AG08395 (cell line): Measurements from ENCODE around the gene MRPL14.
"Not testable (repeated sequence)": the region's sequence is repeated elsewhere in the genome, so short reads cannot be mapped to it uniquely, and the experiment has no call there.

ENCODE experiments used
- DNase-seq: peaks from one replicate; pipeline ENCODE4 v3.0.0; 2012; ENCODE audit warnings: mixed read lengths, low spot score

Gene MRPL14

DNA sequence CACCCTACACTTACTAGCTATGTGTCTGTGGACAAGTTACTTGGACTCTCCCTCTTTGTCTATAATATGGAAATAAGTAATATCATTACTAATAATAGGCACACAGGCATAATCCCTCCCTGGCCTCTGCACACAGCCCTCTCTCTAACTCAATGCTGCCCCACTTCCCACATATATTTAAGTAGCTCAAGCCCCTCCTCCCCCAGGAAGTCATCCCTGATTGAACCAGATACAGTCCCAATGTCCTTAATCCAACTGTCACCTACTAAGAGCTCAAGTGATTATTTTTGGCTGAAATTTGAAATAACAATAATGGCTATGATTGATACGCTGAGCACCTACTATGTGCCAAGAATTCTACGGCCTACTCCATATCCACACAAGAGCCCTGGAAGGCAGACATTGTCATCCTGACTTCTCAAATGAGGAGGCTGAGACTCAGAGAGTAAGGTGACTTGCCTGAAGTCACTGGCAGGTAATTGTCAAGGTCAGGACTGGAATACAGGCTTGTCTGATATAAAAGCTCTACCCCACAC is 29.4 kb downstream of the MRPL14 start:
- DNase-seq, result no peak

DNA sequence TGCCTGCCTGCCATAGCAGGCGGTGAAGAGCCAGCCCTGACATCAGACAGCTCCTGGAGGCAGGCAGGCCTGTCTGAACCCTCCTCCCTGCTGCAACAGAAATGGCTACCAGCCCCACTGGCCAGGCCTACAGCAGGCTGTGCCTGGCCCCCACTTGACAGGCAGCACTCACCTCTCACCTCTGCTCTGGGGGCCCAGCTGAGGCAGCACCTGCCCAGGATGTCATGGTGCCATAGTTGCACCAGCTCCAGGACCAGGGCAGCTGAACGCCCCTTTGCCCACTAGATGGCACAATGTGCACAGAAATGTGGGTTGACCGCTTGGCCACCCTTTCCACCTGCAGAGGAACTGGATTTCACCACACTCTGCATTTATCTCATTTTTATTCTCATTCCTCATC is 30.6 kb downstream of the MRPL14 start:
- DNase-seq, result peak; percentile 92

DNA sequence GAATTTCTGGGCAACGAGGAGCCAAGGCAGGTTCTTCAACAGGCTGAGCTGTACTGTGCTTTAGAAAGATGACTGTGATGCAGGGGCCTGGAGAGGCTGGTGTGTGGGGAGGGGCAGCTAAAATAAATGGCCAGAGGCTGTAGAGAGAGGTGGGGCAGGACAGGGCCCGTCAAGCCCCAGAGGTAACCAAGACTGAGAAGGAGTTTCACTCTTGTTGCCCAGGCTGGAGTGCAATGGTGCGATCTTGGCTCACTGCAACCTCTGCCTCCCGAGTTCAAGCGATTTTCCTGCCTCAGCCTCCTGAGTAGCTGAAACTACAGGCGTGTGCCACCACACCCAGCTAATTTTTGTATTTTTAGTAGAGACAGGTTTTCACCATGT is 32.0 kb downstream of the MRPL14 start:
- DNase-seq, result not testable (repeated sequence)

DNA sequence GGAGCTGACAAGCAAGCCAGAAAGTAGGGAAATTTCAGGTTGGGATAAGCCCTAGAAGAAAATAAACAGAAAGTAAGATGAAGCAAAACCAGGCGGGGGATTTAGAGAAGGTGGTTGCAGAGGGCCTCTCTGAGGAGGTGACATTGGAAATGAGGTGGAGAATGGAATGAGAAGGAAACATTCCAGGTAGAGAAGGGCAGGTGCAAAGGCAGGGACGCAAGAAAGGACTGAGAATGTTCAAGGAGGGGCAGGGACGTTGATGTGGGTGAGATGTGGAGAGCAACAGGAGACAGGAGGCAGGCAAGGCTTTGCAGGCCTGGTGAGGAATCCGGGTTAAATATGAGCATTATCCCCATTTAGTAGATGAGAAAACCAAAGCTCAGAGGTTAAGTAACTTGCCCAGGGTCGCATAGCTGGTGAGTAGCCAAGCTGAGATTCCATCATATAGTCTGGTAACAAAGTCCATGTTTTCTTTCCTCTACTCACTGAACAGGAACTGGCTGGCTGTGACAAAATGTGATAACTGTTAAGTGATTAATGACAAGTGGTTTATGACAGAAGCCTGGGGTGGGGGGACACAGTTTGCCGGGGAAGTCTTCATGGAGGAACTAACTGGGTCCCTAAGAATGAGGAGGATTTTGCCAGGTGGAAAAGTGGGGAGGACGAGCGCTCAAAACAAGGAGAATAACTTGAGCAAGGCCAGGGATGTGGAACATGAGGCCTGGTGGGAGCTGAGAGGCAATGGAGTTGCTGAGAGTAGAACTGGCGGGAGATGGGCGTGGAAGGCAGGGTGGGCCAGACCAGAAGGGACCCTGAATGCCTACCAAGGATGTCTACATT is 32.6 kb downstream of the MRPL14 start:
- DNase-seq, result no peak

DNA sequence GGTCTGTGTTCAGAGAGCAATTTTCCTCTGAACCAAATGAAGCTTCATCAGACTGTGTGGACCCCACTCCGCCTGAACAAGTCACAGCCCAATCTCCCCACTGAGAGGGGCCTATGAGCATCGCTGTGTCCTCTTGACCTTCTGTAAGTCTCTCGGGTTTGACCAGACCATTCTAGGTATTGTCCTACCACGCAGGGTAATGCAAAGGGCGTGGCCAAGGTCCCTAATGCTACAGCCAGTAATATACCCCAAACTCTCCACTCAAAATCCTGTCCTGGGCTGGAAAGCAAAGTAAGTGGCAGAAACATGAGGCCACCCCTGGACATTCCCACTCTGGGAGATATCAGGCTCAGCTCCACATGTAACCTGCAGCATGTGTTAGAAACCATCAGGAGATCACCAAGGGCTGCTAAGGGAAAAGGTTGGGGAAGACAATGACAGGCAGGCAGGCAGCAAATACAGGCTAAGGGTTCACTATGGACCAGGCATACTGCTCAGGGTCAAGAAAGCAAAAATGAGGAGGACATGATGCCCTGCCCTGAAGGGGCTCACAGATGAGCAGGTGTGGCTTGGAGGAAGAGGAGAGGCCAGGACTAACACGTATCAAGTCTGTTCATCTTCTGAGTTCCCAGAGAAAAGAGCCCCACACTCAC is 33.4 kb downstream of the MRPL14 start:
- no peak for DNase-seq

DNA sequence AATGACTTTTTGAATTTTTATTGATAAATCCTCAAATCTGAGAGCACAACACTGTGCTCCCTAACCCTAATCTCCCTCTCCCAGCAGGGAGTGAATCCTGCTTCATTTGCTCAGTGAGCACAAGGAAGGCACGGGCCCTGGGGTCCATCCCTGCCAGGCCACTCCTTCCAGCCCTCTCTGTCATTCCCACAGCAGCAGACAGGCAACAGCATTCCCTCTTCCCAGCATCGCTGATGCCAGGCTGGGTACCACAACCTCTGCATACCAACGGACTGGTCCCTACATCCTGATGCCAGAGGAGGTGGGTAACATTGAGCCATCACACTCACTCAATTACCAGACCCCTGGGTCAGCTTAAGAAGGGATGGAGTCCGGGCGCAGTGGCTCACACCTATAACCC is 34.2 kb downstream of the MRPL14 start:
- no peak for DNase-seq

DNA sequence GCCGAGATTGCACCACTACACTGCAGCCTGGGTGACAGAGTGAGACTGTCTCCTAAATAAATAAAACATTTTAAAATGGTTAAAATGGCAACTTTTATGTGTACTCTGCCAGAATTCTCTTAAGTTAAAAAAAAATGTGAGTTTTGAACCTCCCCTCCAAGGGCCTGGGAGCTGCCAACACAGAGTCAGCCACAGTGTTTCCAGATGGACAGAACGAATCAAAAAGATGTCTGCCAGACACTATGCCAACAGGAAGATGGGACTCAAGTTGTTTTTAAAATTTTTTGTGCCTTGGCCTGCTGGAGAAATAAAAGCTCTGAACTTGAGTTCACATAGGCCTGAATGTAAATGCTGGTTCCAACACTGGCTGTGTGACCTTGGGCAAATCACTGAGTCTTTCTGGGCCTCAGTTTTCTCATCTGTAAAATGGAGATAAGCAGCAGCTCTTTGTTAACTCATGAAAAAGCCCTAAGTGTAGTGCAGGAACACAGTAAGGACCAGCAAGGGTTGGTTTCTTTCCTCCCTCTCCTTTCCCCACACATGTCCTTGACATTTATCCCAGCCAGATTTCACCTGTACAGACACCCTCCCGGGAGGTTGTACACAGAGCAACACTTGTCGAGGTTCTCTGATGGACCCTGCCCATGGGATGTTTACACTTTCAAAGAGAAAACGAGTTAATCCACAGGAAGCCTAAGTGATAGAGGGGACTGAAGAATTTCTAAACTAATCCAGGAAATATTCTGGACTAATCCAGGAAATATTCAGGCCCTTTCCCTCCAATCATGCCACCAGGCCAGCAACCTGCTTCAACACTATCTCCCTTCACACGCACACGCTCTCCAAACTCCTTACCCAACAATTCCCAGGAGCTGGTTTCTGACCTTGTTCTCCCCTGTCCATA is 35.0 kb downstream of the MRPL14 start:
- DNase-seq, result no peak

DNA sequence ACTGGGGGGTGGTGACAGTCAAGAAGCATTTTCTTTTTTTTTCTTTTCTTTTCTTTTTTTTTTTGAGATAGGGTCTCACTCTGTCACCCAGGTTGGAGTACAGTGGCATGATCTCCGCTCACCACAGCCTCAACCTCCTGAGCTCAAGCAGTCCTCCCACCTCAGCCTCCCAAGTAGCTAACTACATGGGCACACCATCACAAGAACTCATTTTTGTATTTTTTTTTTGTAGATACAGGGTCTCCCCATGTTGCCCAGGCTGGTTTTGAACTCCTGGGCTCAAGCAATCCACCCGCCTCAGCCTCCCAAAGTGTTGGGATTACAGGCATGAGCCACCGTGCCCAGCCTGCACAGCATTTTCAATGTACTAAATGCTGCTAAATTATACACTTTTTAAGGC is 35.9 kb downstream of the MRPL14 start:
- DNase-seq, result not testable (repeated sequence)

DNA sequence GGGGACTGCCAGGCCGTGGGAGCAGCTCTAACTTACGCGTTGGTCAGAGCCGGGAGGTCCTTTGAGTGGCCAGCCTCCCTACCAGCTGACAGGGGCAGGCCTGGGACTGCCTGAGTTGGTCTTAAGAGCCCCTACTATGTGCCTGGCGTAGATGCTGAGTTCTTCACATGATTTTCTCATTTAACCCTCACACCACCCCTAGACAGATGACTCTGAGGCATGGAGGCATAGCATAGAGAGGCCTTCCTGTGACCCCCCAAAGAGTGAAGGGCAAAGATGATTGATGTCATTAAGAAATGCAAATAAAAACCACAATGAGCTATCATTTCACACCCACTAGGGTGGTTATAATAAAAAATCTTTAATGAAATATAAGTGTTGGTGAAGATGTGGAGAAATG is 36.8 kb downstream of the MRPL14 start:
- DNase-seq, result no peak

DNA sequence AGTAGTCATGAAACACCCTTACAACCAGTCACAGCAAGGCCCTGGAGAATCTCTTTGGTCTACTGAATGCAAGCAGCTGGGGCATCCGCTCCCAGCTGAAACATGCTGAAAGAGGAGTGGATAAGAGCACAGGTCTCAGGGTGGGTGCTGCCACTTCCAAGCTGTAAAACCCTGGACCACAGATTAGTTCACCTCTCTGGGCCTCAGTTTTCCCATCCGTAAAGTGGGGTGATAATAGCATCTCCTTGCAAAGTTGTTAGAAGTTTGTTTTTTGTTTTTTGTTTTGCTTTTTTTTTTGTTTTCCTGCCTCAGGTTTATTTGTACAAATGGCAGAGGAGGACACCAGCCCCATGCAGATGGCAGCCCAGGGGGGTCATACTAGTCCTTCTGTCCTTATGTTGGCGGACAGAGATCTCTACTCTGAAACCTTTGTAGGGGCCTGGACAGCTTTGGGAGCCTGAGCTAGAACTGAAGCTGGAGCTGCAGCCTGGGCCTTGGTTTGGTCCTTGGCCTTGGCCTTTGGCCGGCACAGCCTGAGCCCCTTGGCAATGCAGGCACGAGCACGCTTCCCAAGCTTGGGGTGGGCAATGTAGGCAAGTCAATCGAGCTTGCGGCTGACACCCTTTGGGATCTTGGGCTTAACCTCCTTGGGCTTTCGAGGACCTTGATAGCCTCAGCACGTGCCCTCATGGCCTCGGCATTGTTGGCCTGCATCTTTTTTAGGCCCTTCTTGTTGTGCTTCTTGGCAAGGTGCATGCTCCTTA is 38.2 kb downstream of the MRPL14 start:
- DNase-seq, result no peak

DNA sequence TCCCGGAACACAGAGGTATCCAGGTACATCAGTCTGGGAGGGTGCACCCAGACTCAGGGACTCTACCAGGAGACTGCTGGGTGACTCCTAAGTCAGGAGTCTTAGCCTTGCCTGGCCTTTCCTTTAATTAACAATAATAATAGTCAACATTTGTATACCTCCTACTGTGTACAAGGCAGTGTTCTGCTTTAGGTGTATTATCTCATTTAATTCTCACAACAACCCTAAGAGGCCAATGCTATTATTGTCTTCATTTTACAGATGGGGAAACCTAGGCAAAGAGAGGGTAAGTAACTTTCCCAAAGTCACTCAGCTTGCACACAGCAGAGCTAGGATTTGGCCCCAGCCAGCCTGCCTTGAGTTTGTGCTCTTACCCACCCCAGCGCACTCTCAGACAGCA is 39.6 kb downstream of the MRPL14 start:
- DNase-seq, result no peak

DNA sequence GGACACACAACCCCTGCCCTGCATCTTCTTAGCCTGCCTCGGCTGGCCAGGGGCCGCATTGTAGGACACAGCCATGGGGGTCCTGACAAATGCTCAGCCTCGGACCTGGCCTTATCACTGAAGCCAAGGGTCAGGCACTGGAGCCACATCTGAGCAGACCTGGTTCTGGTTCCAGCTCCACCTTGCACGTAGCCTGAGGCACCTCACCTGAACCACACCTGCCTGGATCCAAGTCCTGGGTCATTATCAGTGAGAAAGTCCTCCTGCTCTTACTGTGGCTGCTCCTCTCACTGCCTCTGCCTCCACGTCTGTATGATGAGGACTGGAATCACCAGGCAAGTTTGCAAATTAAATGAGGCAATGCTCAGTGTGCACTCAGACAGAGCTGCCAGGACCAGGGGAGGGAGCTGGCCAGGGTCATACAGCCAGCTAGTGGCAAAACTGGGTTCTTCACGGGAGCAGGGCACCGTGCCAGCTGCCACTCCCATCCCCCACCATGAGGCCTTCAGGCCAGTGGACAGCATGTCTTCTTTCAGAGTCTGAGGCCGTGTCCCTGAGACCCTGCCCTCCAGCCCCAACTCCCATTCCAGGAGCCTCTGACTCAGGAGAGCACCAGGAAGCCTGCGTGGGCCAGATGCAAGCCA is 40.2 kb downstream of the MRPL14 start:
- no peak for DNase-seq

DNA sequence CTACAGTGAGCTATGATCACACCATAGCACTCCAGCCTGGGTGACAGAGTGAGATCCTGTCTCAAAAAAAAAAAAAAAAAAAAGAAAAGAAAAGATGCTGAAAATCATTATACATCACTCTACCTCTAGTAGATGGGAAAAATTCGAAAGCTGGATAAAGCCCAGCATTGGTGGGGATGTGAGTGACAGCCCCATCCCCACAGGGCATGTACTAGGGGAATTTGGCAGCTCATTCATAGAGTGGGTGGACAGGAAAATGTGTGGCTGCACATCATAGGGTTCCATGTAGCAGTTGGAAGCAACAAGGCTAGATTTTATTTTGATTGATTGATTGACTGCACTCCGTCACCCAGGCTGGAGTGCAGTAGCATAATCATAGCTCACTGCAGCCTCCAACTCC is 42.0 kb downstream of the MRPL14 start:
- DNase-seq, result no peak

DNA sequence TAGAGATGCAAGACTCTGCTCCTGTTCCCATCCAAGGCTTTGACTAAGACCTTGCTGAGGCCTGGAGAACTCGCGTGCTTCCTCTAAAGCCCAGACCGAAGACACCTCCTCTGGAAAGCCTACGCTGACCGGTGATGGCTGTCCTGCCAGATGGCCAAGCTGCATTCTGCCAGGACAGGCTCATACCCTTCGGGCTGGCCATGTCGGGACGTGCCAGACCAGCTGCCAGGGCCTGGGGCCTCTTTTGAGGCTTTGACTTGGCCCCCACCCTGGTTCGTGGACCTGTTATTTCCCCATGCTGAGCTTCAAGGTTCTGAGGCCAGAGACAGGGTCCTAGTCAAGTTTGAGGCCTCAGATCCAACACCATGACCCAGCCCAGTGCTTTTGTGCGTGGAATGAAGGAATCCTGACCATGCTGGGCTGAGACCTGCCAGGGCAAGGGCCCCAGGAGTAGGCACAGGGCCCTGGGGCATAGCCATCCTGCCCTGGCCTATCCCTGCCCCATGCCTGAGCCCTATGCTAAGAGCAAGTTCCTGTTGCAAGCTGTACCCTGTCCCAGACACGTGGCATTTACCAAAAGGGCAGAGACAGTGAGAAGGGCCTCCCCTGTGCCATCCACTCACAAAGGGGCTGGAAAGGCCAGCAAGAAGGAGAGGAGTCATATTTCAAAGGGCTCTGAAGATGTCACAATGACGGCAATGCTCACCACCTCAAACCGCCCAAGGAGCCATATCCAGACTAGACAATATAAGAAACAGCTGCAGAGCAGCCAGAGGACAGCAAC is 42.8 kb downstream of the MRPL14 start:
- DNase-seq, result peak; percentile 38

DNA sequence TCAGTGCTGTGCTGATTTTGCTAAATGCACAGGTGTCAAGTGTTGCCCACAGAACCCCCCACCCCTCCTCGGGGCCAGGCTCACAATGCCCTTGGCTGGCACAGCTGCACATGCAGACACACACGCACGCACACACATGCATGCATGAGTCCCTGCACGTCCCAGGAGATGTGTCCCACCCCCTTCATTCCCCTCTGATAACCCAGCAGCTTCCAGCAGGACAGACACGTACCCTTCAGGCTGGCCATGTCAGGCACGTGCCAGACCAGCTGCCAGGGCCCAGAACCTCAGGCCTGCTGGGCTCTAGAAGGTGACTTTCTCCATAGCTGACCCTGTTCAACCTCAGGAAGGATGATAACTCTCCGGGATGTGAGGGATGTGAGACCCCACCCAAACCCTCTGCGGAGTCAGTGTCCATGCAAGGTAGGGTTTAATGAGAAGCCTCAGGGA is 44.4 kb downstream of the MRPL14 start:
- DNase-seq, result no peak

DNA sequence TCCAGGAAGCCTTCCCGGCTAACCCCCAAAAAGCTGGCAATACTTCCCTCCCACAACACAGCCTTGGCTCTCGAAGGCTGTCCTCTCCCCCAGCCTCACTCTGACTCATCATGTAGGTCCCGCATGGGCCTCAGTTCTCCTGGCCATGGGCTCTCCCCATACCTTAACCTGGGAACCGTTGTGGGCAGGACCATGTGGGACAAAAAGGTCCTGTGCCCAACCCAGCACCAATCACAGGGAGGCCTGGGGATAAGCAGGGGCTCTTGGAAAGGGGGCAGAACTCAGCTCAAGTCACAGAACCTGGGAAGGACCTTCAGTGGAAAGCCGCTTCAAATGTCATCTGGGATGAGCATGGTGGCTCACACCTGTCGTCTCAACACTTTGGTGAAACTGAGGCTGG is 45.5 kb downstream of the MRPL14 start:
- no peak for DNase-seq

DNA sequence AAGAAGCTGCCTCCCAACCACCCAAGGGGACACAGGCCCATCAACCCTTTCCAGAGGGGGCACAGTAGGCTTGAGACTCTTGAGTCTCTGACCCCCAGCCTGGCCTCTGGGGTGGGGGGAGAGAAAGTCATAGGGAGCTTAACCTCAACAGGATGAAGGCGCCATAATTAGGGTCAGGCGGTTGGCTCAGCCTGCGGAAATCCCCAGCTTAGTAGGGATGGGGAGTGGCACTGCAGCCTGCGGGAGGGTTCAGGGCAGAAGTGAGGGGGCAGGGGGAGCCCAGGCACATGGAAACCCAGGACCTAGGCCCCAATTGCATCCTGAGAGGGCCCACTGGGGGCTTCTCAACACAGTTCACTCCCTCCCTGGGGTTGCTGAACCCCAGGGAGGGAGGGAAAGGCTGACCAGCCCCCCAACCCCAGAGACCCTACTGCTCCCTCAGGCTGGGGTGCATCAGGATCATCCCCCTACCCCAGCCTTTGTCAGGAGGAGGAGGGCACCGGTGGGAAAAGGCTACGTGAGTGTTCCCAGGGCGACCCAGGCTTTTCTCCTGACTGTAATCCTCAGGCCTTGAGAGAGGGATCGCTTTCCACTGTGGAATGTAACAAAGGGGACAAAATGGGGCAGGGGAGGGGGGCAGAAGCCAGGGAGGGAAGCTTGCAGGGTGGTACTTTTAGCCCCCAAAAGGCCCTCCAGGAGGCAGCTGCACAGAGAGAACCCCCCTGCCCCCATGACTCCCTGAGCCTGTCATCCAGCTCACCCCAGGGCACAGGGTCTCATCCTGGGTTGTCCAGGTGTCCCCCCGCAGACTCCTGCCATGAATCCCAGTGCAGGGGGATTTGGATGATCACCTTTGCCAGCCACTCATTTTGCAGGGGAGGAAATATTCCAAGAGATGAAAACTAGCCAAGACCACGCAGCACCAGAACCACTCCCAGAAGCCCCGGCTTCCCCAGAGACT is 46.4 kb downstream of the MRPL14 start:
- no peak for DNase-seq

DNA sequence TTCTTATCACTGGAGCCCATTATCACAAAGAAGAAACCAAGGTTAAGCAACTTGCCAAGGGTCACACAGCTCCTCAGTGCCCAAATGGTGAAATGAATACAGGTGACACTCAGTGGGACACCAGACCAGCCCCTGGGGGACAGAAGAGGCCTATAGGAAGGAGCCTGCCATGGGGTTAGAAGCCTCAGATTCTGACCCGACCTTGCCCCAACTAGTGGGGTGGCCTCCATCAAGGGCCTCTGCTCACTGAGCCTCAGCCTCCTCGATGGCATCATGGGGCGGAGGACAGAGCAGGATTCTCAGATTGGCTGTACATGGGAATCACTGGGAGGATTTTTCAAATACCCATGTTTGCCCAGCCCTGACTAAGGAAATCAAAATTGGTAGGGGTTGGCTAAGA is 47.6 kb downstream of the MRPL14 start:
- DNase-seq, result no peak
